ENCODE measurements around the gene RNF214.
"Not testable (repeated sequence)": the region's sequence is repeated elsewhere in the genome, so short reads cannot be mapped to it uniquely, and the experiment has no call there.

The RNF214 gene

DNA sequence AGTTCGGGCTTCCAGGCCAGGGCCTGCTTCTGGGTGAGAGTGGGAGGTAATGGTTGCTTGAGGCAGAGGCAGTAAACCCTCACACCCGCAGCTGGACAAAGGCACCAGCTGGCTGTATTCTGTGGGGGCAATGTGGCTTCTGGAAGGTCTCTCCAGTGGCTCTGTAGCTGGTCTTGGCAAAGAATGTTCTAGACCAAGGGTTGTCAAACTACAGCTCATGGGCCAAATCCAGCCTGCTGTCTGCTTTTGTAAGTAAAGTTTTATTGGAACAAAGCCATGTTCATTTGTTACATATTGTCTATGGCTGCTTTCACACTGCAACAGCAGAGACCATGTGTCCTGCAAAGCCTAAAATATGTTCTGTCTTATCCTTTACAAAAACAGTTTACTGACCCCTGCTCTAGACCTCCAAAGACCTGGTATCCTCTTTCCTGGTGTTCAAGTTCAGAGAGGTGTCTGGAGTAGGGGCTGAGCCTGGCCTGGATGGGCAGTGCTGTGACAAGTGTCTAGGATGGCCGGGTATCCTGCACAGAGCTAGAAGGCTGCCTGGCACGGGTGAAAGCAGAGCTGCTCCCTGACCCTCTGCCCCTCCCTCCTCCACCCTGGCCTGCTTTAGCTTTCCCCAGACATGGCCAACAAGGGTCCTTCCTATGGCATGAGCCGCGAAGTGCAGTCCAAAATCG lies 29.9 kb upstream of the RNF214 start:
- peaks cover 14% of the 10 kb centered on the region for H3K36me3 ChIP-seq (ENCODE audit: insufficient read depth, low read length)
- peaks cover 26% of the 10 kb centered on the region for H3K4me1 ChIP-seq (ENCODE audit: insufficient read depth, low read length)
- no peaks in the 10 kb centered on the region for H3K9me3 ChIP-seq (ENCODE audit: control insufficient read depth, insufficient read depth, low read length)
- no peak overlapping the region for H3K9ac ChIP-seq (ENCODE audit: low read depth, low read length)

DNA sequence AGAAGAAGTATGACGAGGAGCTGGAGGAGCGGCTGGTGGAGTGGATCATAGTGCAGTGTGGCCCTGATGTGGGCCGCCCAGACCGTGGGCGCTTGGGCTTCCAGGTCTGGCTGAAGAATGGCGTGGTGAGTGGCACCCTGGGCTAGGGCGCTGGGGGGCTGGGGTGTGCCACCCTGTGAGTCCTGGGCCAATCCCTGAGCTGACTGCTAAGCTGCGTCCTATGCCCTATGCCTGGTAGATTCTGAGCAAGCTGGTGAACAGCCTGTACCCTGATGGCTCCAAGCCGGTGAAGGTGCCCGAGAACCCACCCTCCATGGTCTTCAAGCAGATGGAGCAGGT lies 29.4 kb upstream of the RNF214 start:
- Histone ChIP-seq H3K9ac (ENCODE audit: low read depth, low read length) (no peak overlapping the region), H3K4me1 (ENCODE audit: insufficient read depth, low read length) (peaks cover 26% of the 10 kb centered on the region), H3K9me3 (ENCODE audit: control insufficient read depth, insufficient read depth, low read length) (no peaks in the 10 kb centered on the region), H3K36me3 (ENCODE audit: insufficient read depth, low read length) (peaks cover 14% of the 10 kb centered on the region)

DNA sequence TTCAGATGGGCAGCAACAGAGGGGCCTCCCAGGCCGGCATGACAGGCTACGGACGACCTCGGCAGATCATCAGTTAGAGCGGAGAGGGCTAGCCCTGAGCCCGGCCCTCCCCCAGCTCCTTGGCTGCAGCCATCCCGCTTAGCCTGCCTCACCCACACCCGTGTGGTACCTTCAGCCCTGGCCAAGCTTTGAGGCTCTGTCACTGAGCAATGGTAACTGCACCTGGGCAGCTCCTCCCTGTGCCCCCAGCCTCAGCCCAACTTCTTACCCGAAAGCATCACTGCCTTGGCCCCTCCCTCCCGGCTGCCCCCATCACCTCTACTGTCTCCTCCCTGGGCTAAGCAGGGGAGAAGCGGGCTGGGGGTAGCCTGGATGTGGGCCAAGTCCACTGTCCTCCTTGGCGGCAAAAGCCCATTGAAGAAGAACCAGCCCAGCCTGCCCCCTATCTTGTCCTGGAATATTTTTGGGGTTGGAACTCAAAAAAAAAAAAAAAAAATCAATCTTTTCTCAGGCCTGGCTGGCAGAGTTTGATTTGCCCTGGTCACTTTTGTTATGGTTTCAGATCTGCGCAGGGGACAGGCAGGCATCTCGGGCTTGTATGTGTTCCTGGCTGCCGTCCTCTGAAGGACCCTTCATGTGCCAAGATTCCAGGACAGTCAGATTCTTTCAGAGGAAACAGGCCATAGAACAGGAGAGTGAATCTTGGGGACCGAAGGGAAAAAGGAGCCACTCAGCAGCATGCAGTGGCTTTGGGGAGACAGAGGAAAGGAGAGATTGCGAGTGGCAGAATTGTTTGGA lies 28.0 kb upstream of the RNF214 start:
- H3K9ac ChIP-seq (ENCODE audit: low read depth, low read length) = no peak overlapping the region
- H3K36me3 ChIP-seq (ENCODE audit: insufficient read depth, low read length) = peaks cover 14% of the 10 kb centered on the region
- H3K9me3 ChIP-seq (ENCODE audit: control insufficient read depth, insufficient read depth, low read length) = no peaks in the 10 kb centered on the region
- H3K4me1 ChIP-seq (ENCODE audit: insufficient read depth, low read length) = peaks cover 19% of the 10 kb centered on the region; the same call in 1 of the 2 replicates

DNA sequence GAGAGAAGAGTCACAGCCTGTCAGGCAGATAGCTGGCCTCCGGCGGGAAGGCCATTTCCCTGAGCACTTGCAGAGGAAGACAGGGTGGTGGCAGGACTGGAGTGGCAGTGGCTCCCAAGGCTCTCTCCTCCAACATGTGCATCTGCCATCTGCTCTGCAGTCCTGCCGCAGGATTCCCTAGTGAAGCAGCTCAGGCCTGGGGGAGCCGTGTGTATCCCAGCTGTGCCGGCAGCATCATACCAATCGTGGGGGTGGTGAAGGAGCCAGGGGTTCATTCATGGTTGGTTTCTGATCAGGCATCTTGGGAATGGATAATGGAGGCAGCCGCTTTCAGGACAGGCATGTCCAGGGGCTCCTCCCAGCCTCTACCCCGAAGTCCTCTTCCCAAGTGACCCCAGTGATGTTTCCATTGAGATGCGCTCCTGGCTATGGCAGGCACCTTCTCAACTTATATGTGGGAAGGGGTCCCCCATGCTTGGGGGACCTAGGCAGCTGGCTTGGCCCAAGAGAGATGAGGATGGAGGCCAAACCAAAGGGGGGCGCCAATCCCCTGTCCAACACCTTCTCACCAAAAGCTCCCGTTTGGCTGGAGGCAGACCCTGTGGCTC lies 27.2 kb upstream of the RNF214 start:
- H3K36me3 ChIP-seq (ENCODE audit: insufficient read depth, low read length) = peaks cover 14% of the 10 kb centered on the region
- no peaks in the 10 kb centered on the region for H3K9me3 ChIP-seq (ENCODE audit: control insufficient read depth, insufficient read depth, low read length)
- no peak overlapping the region for H3K9ac ChIP-seq (ENCODE audit: low read depth, low read length)
- H3K4me1 ChIP-seq (ENCODE audit: insufficient read depth, low read length) = peaks cover 19% of the 10 kb centered on the region; the same call in 1 of the 2 replicates

DNA sequence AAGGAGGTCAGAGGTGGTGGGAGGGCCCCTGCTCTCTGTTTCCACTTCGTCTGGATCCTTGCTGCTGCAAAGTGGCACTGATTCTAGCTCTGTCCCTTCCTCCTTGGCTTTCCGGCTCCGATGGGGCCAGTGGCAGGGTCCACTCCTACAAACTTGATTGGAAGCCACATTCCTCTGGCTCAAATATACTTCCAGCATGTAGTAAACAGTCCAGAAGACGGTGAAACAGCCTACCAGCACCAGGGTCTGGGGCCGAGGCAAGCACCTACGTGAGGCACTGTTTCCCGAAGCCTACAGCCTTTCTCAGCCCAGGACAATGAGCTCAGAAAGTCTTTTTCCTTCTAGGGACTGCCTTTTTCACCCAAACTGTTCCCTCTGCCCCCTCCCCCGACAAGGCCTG lies 26.4 kb upstream of the RNF214 start:
- Histone ChIP-seq H3K4me1 (ENCODE audit: insufficient read depth, low read length) (peaks cover 11% of the 10 kb centered on the region; the same call in 1 of the 2 replicates), H3K36me3 (ENCODE audit: insufficient read depth, low read length) (peaks cover 14% of the 10 kb centered on the region)
- H3K9me3 ChIP-seq (ENCODE audit: control insufficient read depth, insufficient read depth, low read length); H3K9ac ChIP-seq (ENCODE audit: low read depth, low read length): not testable (repeated sequence)

DNA sequence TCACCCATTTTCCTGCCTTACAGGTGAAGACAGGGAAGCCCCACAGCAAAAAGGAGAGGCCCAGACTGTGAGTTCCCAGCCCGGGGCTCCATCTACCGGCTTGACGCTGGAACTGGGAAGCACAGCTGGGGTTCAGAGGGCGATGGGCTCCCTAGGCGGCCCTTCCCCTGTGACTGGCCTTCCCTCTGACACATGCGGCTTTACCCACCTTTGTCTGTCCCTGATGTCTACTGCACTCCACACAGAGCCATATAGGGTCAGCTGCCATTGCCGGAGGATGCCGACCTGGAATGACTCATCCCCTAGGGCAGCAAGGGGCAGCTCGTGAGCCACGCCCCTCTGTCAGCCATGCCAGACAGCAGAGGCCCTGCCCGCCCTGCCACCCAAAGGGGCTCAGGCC lies 25.6 kb upstream of the RNF214 start:
- not testable (repeated sequence) for H3K9ac ChIP-seq (ENCODE audit: low read depth, low read length); H3K4me1 ChIP-seq (ENCODE audit: insufficient read depth, low read length); H3K9me3 ChIP-seq (ENCODE audit: control insufficient read depth, insufficient read depth, low read length)
- peaks cover 14% of the 10 kb centered on the region for H3K36me3 ChIP-seq (ENCODE audit: insufficient read depth, low read length)

DNA sequence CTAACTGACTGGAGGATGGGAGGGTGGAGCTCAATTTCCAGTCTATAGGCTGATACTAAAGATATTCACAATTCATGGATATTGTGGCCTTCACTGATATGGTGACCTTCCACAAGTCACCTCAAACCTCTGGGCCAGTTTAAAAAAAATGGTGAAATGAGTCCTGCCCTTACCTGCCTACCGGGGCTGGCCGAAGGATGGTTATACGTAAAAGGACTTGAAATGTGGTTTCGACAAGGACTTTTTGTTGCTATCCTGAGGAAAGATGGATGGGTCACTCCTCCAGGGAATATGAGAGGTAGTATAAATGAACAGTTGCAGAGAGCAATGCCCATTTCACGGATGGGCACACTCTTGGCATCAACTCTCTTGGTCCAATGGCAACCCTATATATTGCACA lies 25.0 kb upstream of the RNF214 start:
- not testable (repeated sequence) for H3K9me3 ChIP-seq (ENCODE audit: control insufficient read depth, insufficient read depth, low read length); H3K4me1 ChIP-seq (ENCODE audit: insufficient read depth, low read length); H3K36me3 ChIP-seq (ENCODE audit: insufficient read depth, low read length); H3K9ac ChIP-seq (ENCODE audit: low read depth, low read length)

DNA sequence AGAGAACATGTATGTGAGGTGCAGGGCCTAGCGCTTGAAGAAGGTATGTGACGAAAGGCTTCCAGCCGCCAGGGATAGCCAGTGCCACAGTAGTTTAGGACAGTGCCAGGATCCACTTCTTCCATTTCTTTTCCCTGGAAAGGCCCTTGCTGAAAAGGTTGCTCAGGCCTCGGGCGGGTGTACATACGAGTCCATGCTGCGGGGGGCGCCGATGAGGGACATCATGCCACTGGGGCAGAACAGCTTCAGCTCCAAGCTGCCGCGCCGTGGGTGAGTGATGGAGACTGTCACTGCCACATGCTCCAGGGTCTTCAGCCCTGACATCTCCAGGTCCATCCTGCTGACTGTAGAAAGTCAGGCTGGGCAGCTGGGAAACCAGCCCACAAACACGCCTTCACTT lies 23.8 kb upstream of the RNF214 start:
- not testable (repeated sequence) for H3K9me3 ChIP-seq (ENCODE audit: control insufficient read depth, insufficient read depth, low read length); H3K36me3 ChIP-seq (ENCODE audit: insufficient read depth, low read length); H3K9ac ChIP-seq (ENCODE audit: low read depth, low read length); H3K4me1 ChIP-seq (ENCODE audit: insufficient read depth, low read length)

DNA sequence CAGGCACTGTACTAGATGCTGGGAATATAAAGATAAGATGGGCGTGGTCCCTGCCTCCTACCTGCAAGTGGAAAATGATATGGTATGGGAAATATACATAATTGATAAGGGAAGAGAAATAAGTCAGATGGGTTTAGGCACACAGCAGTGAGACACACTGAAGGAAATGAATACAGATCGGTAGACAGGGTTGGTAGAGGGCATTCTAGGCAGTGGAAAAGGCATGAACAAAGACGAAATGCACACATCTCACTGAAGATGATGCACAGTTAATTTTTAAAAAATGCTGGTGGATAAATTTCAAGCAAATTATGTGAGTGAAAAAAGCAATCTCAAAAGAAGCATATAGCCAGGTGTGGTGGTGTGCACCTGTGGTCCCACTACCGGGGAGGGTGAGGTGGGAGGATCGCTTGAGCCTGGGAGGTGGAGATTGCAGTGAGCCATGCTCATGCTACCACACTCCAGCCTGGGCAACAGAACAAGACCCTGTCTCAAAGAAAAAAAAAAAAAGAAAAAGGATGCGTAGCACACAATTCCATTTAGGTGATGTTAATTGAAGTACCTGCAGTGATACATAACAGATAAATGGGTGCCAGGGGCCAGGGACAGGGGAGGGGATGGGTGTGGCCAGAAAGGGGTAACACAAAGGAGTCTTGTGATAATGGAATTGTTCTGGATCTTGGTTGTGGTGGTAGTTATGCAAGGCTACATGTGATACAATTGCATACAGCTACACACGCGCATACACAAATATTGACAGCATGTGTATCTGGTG lies 22.9 kb upstream of the RNF214 start:
- not testable (repeated sequence) for H3K36me3 ChIP-seq (ENCODE audit: insufficient read depth, low read length); H3K9ac ChIP-seq (ENCODE audit: low read depth, low read length); H3K4me1 ChIP-seq (ENCODE audit: insufficient read depth, low read length); H3K9me3 ChIP-seq (ENCODE audit: control insufficient read depth, insufficient read depth, low read length)

DNA sequence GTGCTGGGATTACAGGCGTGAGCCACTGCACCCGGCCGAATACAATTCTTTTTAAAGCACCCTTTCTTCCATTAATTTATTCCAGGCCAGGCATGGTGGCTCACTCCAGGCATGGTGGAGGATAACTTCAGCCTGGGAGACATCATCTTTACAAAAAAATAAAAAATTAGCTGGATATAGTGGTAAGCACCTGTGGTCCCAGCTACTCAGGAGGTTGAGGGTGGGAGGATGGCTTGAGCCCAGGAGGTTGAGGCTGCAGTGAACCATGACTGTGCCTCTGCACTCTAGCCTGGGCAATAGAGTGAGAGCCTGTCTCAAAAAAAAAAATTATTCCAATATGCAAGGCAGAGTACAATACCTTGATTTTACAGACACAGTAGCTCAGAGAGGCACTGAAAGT lies 21.9 kb upstream of the RNF214 start:
- no peak overlapping the region for H3K9ac ChIP-seq (ENCODE audit: low read depth, low read length)
- no peaks in the 10 kb centered on the region for H3K36me3 ChIP-seq (ENCODE audit: insufficient read depth, low read length)
- no peaks in the 10 kb centered on the region for H3K4me1 ChIP-seq (ENCODE audit: insufficient read depth, low read length)
- no peaks in the 10 kb centered on the region for H3K9me3 ChIP-seq (ENCODE audit: control insufficient read depth, insufficient read depth, low read length)

DNA sequence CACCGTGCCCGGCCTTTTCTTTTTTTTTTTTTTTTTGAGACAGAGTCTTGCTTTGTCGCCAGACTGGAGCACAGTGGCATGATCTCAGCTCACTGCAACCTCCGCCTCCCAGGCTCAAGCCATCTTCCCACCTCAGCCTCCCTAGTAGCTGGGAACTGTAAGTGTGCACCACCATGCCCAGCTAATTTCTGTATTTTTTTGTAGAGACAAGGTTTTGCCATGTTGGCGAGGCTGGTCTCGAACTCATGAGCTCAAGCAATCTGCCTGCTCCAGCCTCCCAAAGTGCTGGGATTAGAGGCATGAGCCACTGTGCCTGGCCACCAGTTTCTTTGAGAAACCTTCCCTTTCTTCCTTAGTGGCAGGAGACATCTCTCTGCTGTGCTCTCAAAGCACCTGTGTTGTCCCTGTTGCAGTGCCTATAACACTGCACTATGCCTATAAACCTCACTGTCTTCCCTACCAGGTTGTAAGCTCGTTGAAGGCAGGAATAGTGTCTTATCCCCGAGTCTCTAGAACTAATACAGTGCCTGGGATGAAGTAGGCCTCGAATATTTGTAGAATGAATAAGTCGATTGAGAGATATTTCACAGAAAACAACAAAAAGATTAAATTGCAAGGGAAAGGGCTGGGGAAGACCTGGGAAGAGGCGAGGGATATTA lies 19.6 kb upstream of the RNF214 start:
- Histone ChIP-seq H3K9ac (ENCODE audit: low read depth, low read length) (no peak overlapping the region), H3K36me3 (ENCODE audit: insufficient read depth, low read length) (peaks cover 6% of the 10 kb centered on the region), H3K9me3 (ENCODE audit: control insufficient read depth, insufficient read depth, low read length) (no peaks in the 10 kb centered on the region), H3K4me1 (ENCODE audit: insufficient read depth, low read length) (no peaks in the 10 kb centered on the region)

DNA sequence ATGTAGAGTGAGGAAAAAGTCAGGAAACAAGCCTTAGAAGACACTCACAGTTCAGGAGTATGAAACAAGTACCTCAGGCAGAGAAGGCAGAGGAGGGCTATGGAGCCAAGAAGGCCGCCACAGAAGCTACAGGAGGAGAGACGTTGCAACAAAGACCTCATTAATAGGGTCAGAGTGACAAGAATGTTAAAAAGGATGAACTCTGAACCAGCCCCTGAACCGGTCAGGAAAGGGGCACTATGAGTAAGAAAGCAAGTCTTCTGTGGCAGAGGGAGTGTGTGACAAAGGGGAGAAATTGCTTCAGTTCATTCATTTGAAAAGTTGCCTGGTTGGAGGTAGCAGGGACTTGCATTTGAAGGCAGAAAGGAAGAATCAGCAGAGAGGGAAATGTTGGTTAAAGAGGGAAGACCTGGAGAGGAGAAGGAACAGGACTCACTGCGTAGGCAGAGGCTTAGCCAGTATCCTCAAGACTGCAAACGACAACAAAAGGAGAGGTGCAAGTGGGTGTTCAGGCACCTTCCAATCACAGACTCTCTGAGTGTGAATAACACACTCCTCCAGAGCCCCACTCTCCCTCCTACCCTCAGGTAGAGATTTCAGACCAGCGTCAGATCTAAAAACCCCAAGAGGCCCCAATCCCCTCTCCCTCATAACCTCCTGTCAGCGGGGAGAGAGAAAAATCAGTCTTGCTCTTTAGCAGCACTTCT lies 17.9 kb upstream of the RNF214 start:
- H3K4me1 ChIP-seq (ENCODE audit: insufficient read depth, low read length) = no peaks in the 10 kb centered on the region
- no peaks in the 10 kb centered on the region for H3K9me3 ChIP-seq (ENCODE audit: control insufficient read depth, insufficient read depth, low read length)
- no peak overlapping the region for H3K9ac ChIP-seq (ENCODE audit: low read depth, low read length)
- H3K36me3 ChIP-seq (ENCODE audit: insufficient read depth, low read length) = peaks cover 16% of the 10 kb centered on the region

DNA sequence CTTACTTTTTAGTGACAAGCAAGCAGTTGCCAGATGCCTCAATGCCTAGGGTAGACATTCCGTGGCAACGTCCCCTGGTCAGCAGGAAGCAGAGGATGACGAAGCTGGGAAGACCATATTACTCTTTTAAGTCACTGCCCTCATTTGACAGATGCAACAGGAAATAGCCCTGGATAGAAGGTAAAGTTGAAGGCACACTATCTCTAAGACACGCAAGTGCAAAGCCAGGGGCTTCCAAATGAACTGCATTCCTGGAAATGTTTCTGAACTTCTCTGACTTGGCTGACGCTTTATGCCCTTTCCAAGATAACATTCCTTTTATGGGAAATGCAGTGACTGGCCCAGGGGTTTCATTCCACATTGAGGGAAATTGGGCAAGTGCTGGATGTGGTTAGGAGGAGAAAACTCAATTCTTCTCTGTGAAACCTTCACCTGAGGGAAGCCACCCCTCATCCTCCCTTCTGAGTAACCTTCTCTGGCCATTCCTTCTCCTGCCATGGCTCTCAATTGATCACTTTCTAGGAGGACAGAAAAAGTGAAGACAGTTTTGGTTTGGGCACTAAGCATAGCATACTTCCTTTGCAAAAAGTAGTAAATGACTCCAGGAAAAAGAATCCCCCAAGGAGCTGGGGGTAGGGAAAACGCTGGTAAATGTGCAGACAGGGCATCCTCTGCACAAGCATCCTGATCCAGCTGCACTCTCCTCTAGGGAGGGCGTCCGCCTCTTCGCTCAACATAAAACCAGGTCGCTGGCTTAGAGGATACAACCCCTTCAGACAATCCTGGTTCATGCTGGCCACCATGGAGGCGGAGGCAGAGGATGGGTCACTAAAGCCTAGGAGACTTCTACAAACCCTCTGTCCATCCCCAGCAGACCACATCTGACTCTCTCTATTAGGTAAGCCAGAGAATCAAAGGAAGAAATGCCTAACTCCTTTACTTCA lies 15.1 kb upstream of the RNF214 start:
- no peak overlapping the region for H3K9ac ChIP-seq (ENCODE audit: low read depth, low read length)
- H3K36me3 ChIP-seq (ENCODE audit: insufficient read depth, low read length) = peaks cover 20% of the 10 kb centered on the region
- no peaks in the 10 kb centered on the region for H3K4me1 ChIP-seq (ENCODE audit: insufficient read depth, low read length)
- H3K9me3 ChIP-seq (ENCODE audit: control insufficient read depth, insufficient read depth, low read length) = no peaks in the 10 kb centered on the region

Data from ES-I3 (cell line).